ENCODE data around the gene NAPSA. TPM values are rescaled to one million over a fixed set of nuclear protein-coding genes. Genes with fewer than 3 reads are reported as not detected.

Gene NAPSA
- total and polyA plus RNA-seq, 2 of the 8 experiments (the other 6 are each of a cell fraction or from before 2014, with no cell fraction given) = 0.71 to 0.73 TPM

DNA sequence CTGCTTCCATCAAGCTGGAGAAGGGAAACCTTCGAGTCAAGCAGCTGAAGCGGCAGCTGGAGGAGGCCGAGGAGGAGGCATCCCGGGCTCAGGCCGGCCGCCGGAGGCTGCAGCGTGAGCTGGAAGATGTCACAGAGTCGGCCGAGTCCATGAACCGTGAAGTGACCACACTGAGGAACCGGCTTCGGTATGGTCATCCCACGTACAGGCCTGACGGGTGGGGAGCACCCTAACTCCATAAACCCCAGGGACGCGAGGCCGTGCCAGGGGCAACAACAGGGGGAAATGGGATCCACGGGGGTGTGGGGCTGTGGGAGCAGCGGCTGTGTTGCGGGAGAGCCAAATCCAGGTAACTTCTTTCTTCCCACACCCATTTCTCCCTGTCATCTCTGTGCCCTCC, 56.4 kb downstream of the NAPSA start:
- FAIRE-seq (no peak), DNase-seq (ENCODE audit: low read depth in 1 of 2, low spot score in 2 of 2) (no peak)
- Histone ChIP-seq H4K5ac (ENCODE audit: insufficient read length, low read depth, low read length) (no peak overlapping the region), H3K9ac (replicated peaks in 1 of 4; ENCODE audit: extremely low read depth in 1 of 4, low read depth in 3 of 4, low read length in 3 of 4) (no peak overlapping the region), H3K9me3 (ENCODE audit: insufficient read depth in 2 of 2, low read depth in 1 of 2, low read length in 1 of 2) (peaks cover 15 to 20% of the 10 kb centered on the region in 2 experiments; a peak in 3 of 4 replicates), H4K8ac (ENCODE audit: extremely low read depth, insufficient read depth, low read length) (no peak overlapping the region), H3K79me2 (ENCODE audit: control insufficient read depth in 1 of 2, insufficient read depth in 2 of 2, low read length in 2 of 2) (no peaks in the 10 kb centered on the region), H2BK5ac (ENCODE audit: low read depth, low read length) (no peak overlapping the region), H3K14ac (ENCODE audit: insufficient read length) (no peak overlapping the region), H2BK15ac (ENCODE audit: low read length) (no peak overlapping the region), H4K20me1 (replicated peaks in 1 of 2; ENCODE audit: control insufficient read depth in 1 of 2, insufficient read depth in 2 of 2, low read length in 2 of 2) (no peaks in the 10 kb centered on the region), H4K91ac (replicated peaks; ENCODE audit: insufficient read length, low read length) (no peak overlapping the region), H3K4ac (replicated peaks; ENCODE audit: insufficient read length, low read depth, low read length) (no peak overlapping the region), H3K23ac (ENCODE audit: insufficient read length) (no peak overlapping the region), H3K36me3 (ENCODE audit: control insufficient read depth in 2 of 4, insufficient read depth in 4 of 4, low read length in 3 of 4) (peaks cover 0 to 17% (median 0%) of the 10 kb centered on the region in 4 experiments; a peak in 3 of 8 replicates), H3K4me1 (replicated peaks in 1 of 4; ENCODE audit: control insufficient read depth in 3 of 4, insufficient read depth in 4 of 4, low read length in 3 of 4) (peaks cover 5 to 12% (median 9%) of the 10 kb centered on the region in 4 experiments), H2BK12ac (ENCODE audit: low read depth, low read length) (no peak overlapping the region), H2AK5ac (ENCODE audit: low read depth, low read length) (no peak overlapping the region), H3K27ac (ENCODE audit: low read depth, low read length) (no peak overlapping the region), H3K18ac (ENCODE audit: extremely low read depth, low read length) (no peak overlapping the region), H3K23me2 (ENCODE audit: low read depth, low read length) (peaks cover 14% of the 10 kb centered on the region), H2BK120ac (replicated peaks; ENCODE audit: low read depth, low read length) (no peak overlapping the region), H2BK20ac (ENCODE audit: low read length) (no peak overlapping the region), H3K56ac (replicated peaks; ENCODE audit: insufficient read length, low read depth, low read length) (no peak overlapping the region), H3K79me1 (ENCODE audit: low read depth, low read length) (no peaks in the 10 kb centered on the region), H3K4me3 (ENCODE audit: extremely low read depth in 1 of 4, insufficient read depth in 2 of 4, low read depth in 3 of 4, low read length in 4 of 4) (no peak overlapping the region), H2AFZ (ENCODE audit: low read length) (no peak overlapping the region), H3K27me3 (replicated peaks in 1 of 4; ENCODE audit: control insufficient read depth in 3 of 4, extremely low read depth in 1 of 4, insufficient read depth in 3 of 4, low read length in 3 of 4) (peaks cover 0 to 17% (median 1%) of the 10 kb centered on the region in 4 experiments; a peak in 3 of 7 replicates), H3K4me2 (ENCODE audit: insufficient read depth in 1 of 2, low read depth in 2 of 2, low read length in 2 of 2) (no peak overlapping the region)
- WGBS, 2 experiments (ENCODE audit: extremely low coverage in 1 of 2, insufficient coverage in 1 of 2, insufficient read length in 1 of 2, insufficient replicate concordance in 2 of 2, low coverage in 1 of 2, low lambda C conversion rate in 2 of 2, missing lambda C conversion rate in 1 of 2) = 93% methylated on average over 15 of the region's 21 CpGs; no CpG with 5 or more reads in 1 of the 2 experiments
- POLR2A ChIA-PET (ENCODE audit: partially characterized antibody) = interaction anchor here (0.9 to 1.7 kb wide), 3 partner anchors 13 to 76 kb away, joined by 3 to 6 read pairs (median 3); no protein-coding TSS in a partner anchor
- CTCF ChIA-PET (ENCODE audit: partially characterized antibody) = interaction anchor here (0.9 to 2.1 kb wide), 3 partner anchors 17 to 72 kb away, joined by 3 to 10 read pairs (median 7); no protein-coding TSS in a partner anchor
- TF ChIP-seq KDM5A (IDR thresholded peaks at IDR 0.05; ENCODE audit: low read length) (no peak), POLR2A (IDR thresholded peaks at IDR 0.05; ENCODE audit: control extremely low read depth in 1 of 2, low read depth in 2 of 2, low read length in 2 of 2) (no peak), YY1 (IDR thresholded peaks at IDR 0.05; ENCODE audit: low read depth, low read length) (no peak), SP2 (IDR thresholded peaks at IDR 0.05; ENCODE audit: low read length) (no peak)

Measured in H1 (cell line).